GM21528 (cell line): Measurements from ENCODE around the gene MIDN.

ENCODE experiments used
- ATAC-seq: cut with Tn5 transposase; IDR thresholded peaks from one replicate; pipeline ENCODE4 v1.9.1; 2021; ENCODE audit warnings: mild to moderate bottlenecking, moderate library complexity; ENCODE audit not compliant: unreplicated experiment, low FRiP score

MIDN gene

GRCh38 chr19:1231729-1232637 is 16.4 kb upstream of the MIDN start:
- no peak for ATAC-seq

DNA sequence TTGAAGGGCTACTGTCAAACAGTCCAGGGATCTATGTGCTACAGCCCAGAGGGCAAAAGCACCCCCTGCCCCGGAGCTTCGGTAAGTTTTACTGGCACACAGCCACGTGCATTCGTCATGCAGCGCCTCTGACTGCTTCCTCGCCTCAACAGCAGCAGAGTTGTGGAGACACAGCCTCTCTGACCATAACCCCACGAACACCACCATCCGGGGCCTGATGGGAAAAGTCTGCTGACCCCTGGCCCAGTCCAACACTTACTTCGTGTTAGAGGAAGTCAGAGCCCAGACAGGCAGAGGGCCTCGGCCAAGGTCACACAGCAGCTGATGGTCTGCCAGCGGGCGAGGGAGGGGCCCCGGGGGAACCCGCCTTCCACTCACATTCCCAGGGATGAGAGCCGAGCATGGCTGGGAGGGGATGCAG is 15.7 kb upstream of the MIDN start:
- no peak for ATAC-seq

DNA sequence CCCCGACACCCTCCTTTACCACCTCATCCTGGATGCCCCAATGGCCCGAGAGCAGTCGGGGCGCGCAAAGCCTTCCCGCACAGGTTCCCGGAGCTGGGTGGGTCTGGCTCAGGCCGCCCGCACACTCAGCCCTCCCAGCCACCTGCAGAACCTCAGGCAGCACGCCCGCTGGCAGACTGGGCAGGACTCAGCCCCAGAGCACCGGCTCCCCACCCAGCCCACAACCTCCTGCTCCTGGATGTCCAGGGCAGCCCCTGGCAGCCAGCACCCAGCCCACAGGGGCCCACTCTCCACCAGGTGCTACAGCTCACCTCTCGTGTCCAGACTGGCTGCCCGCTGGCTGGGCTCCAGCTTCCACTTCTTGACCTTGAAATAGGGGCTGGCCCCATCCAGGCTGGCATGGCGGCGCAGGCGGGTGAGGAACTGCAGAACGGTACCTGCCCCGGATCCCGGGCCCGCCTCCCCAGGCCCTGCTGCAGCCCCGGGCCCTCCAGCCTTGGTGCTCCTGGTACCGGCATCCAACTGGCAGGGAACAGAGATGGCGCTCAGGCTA is 15.2 kb upstream of the MIDN start:
- ATAC-seq, result no peak

DNA sequence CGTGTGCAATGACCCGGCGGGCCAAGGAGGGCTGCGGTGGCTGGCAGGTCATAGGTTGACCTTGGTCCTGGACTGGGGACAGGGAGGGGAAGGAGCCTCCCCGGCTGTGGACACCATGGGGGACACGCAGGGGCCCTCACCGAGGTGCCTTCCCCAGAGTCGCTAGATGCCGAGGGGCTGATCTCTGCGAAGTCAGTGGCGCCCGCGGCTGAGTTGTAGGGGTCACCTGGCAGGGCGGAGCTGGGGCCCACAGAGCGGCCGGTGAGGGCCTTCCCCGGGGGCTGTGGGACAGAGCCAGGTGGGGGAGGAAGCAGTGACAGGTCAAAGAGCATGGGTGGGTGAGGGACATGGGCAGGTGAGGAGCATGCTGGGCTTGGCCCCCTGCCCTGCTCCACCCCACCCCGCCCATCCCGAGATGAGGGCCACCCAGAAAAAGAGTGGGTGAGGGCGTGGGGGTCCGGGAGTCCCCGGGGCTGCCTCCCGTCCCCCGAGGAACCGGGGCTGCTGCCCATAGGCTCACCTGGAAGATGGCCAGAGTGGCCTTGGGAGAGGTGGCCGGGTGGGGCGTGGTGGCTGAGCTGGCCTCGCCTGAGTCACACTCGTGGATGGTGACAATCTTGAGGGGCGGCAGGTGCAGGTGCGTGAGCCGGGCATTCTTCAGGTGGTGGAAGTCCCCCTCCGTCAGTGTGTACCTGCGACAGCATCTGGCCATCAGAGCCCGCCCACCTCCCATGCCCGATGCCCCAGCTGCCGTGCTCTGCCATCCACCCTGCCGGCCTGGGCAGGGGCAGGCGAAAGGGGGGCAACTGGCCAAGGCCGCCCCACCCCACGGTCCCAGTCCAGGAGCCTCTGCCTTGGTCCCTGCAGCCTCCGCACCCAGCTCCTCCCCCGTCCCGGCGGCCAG is 14.1 kb upstream of the MIDN start:
- ATAC-seq, result no peak

- ATAC-seq, result no peak
These were observed 13.4 kb upstream of the MIDN start for GRCh38 chr19:1234955-1235380.

- ATAC-seq, result no peak
These were observed 12.5 kb upstream of the MIDN start for GRCh38 chr19:1235625-1236538.

GRCh38 chr19:1236576-1236975 is 11.8 kb upstream of the MIDN start:
- ATAC-seq, result no peak

- no peak for ATAC-seq
These were observed 11.2 kb upstream of the MIDN start for GRCh38 chr19:1237027-1237659.

DNA sequence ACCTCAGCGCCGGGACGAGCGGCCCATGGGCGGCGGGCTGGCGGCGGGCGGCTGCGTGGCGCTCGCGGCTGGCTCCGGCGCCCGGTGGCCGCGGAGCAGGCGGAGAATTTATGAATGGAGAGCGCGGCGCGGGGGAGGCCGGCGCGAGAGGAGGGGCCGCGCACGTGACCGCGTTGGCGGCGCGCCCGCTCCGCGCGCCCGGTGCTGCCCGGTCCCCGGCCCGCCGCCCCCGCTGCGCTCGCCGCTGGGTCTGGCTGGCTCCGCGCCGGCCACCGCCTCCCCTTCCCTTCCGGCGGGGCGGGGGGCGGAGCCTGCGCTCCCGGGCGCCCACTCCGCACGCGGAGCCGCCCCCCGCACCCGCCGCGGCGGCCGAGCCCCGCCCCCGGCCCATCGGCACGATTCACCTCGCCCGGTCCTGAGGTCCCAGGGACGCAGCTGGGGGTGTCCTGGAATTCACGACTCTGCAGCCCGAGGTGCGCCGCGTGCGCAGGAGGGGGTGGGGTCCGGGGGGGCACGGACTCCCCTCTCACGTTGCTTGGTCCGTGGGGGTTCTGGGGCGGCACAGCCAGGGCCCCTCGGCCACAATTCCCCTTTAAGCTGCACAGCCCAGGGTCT is 10.5 kb upstream of the MIDN start, which contains the start of gene CBARP:
Gene CBARP (minus strand): TSS at position 252 of the 615 bp plus-strand sequence. CDS start 1,905 bp downstream, outside the sequence.
- ATAC-seq, result no peak

GRCh38 chr19:1238369-1239303 is 9.7 kb upstream of the MIDN start:
- ATAC-seq, result no peak

- no peak for ATAC-seq
These were observed 9.0 kb upstream of the MIDN start for GRCh38 chr19:1239420-1239795.

DNA sequence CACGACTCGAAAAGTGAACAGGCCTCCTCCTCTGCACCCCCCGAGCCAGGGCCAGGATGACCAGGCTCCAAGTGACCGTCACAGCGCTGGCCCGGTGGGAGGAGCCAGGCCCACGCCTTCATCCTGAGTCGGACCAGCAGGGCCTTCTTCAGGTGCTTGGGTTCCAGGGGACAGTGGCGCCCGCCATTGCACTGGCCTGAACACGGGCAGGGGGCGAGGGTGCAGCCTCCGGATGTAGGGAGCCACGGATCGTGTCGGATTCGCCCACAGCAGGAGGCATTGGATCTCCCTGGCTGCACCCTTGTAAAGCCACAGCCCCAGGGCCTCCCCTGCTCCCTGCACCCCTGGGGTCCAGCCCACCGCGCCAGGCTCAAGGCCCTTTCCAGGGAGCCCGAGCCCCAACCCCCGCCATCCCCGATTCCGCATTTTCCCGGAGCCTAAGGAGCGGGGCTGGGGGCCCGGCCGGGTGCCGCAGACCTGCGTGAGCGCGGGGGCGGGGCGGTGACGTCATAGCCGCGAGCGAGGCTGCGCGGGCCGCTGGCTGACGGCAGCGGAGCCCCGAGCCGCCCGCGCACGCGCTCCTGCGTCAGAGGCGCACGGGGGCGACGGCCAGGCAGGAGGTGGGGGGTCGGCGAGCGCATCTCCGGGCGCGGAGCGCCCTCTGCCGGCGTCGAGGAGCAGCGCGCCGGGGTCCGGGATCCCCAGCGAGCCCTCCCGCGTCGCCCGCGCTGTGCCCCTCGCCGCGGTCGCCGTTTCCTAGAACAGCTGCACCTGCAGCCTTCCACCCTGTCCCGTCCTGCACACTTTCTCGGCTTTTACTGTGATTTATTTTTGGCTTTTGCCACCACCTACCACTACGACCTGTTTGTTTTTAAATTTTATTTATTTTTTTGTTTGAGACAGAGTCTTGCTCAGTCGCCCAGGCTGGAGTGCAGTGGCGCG is 8.3 kb upstream of the MIDN start:
- peak; percentile 31 for ATAC-seq

GRCh38 chr19:1240925-1241324 is 7.5 kb upstream of the MIDN start:
- no peak for ATAC-seq

GRCh38 chr19:1241417-1242095 is 6.8 kb upstream of the MIDN start, which contains the start of gene ATP5F1D:
Gene ATP5F1D, plus strand, starts transcription at chr19:1241751. Its CDS starts 100 bp downstream, at chr19:1241851.
- ATAC-seq, result peak; percentile 29

DNA sequence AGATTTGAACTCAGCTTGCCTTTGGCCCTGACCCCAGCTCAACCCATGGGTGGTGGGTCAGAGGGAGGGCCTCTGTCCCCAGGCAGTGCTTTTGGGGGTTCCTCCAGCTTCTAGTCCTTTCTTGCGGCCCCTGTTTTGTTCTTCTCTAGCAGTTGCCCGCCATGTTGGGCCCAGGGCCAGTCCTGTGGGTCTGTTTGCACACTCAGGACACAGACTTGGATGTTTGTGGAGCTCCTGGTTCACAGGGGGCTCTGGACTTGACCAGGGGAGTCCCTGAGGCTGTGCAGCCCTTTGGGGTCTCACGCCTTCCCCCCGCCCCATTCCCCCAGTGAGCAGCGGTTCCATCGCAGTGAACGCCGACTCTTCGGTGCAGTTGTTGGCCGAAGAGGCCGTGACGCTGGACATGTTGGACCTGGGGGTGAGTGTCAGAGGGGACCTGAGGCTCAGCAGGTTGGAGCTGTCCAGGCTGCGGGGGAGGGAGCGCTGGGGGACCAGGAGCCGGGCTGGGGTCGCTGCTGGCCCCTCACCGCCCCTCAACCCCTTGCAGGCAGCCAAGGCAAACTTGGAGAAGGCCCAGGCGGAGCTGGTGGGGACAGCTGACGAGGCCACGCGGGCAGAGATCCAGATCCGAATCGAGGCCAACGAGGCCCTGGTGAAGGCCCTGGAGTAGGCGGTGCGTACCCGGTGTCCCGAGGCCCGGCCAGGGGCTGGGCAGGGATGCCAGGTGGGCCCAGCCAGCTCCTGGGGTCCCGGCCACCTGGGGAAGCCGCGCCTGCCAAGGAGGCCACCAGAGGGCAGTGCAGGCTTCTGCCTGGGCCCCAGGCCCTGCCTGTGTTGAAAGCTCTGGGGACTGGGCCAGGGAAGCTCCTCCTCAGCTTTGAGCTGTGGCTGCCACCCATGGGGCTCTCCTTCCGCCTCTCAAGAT is 4.4 kb upstream of the MIDN start:
- no peak for ATAC-seq
